Stimulated activated CD4-positive, alpha-beta T cell treated with anti-CD3 and anti-CD28 coated beads, Interleukin-2, amount 100 ng/mL, for 4 hours (primary cell): ENCODE results near the gene GFI1B.
"Not testable (repeated sequence)": the region's sequence is repeated elsewhere in the genome, so short reads cannot be mapped to it uniquely, and the experiment has no call there.

Source experiments
- DNase-seq: peaks from one replicate; pipeline ENCODE4 v3.0.0-alpha.2; 2020; ENCODE audit warnings: low read depth

Gene GFI1B

DNA sequence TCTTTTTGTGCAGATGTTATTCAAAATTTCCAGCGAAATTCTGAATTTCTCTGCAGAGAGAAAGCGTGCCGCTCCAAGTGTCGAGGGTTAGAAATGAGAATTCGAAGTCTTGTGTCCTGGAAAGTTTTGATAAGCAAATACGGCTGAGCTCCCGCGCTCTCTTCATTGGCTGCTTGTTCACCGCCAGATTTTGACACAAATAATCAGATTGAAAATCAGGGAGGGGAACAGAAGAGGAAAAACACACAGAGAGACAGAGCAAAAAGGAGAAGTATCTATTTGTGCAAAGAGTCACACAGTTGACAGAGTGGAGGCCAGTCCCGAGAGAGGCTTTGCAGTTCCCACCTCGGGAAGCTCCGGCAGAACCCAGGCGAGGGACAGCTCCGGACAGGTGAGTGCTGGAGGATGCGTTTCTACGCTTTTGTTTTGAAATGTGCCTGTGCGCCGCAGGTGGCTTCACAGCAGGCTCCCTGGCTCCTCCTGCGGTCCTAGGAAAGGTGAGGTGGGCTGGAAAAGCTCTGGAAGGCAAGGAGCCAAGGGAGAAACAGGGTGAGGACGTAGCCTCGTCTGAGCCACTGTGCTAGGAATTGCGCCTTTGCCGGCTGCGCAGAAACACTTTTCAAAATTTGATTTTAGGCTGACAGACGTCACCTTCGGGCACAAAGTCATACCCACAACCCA lies at the start of gene GFI1B:
Gene GFI1B (plus strand): TSS at position 244 of the 681 bp plus-strand sequence. CDS start 7,985 bp downstream, outside the sequence.
- DNase-seq, result no peak

DNA sequence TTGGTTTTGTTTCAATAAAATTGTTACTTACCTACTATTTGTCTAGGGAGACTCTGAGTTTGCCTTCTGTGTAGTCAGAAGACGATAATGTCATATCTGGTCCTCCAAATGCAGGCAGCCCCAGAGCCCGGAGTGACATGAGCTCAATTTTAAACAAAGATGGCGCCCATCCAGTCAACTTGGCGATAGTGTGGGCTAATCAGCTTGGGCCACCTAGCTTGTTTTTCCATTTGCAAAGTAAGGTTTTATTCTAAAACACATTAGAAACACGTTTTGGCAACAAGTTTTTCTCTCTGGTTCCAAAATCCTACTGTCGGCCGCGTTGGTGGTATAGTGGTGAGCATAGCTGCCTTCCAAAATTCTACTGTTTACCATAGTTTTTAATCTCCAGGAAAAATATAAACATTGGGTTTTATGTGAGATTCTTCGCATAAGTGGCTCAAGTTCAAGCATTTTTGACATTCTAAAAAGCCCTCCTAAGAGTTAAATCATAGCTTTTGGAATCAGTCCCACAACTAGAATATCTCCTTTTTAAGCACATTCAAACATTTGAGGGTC lies 47.2 kb upstream of the GFI1B start:
- DNase-seq, result no peak

DNA sequence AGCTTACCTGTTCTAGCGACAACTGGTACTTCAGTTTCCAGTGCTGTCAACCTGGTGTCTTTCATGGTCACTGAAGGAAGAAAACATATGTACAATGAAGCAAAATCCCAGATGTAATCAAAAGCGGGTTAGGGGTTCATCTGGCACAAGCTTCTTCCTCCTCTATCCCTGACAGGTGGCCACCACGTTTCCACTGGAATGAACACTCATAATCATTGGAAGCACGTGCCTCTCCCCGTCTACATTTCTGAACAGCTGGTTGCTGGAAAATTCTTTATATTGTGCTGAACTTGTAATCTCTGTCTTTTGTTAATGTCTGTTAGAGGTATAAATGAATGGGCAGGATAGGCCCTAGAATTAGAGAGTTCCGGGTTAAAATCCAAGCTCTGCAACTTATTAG lies 43.5 kb upstream of the GFI1B start:
- no peak for DNase-seq

DNA sequence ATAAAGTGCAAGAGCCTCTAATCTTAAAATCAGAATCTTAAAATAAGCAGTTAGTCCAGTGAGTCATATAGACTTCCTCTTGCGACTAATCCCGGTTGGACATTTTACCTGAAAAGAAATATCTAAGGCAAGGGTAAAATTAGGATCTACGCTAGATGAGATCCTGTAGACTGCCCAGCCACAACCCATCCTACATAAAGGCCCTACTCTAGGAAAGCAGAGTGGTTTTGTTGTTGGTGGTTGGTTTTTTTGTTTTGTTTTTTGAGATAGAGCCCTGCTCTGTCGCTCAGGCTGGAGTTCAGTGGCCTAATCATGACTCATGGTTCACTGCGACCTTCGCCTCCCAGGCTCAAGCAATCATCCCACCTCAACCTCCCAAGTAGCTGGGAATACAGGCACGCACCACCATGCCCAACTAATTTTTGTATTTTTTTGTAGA lies 41.0 kb upstream of the GFI1B start:
- DNase-seq, result no peak

DNA sequence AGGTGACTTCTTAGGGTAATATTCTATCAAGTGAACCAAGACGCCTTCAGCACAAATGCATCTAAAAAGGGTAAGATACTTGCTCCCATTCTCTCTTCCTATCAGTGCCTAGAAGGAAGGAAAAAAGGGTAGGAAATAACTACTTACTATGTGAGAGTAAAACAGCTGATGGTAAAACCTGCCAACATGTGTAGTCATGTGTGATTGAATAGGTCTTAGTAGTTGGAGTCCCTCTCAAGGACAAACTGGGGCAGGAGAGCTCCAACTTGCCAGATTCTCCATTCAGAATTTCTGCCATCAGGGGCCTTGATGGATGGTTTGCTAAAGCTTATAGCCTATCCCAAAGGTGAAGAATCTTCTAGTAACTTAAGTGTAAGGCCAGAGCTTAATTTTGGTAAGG lies 39.3 kb upstream of the GFI1B start:
- DNase-seq, result no peak

DNA sequence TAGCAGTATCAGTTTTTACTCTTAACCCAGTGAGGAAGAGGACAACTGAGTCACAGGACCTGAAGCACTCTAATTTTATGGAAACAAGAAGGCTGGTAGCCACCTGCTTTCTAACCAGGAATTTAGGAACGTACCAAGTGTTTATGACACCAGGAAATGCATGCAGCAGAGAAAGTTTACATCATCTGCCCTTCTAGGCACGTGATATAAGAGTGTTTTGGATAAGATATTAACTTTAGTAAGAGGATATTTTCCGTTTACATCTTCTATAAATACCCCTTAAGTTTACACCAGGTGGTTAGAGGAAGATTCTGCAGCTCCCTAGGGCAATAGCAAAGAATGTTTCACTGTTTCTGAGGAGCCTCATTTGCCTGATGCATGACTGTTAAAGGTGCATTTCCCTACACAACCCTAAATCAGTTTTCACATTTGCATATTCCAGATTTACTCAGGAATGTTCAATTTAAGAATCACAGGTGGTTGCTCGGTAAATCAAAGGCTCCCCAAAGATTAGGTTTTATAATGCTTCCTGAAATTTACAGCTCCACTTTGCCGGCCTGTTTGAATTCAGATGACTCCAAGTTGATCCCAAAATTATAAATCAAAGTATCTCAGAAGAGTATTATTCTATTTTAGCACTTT lies 35.8 kb upstream of the GFI1B start:
- DNase-seq, result no peak

DNA sequence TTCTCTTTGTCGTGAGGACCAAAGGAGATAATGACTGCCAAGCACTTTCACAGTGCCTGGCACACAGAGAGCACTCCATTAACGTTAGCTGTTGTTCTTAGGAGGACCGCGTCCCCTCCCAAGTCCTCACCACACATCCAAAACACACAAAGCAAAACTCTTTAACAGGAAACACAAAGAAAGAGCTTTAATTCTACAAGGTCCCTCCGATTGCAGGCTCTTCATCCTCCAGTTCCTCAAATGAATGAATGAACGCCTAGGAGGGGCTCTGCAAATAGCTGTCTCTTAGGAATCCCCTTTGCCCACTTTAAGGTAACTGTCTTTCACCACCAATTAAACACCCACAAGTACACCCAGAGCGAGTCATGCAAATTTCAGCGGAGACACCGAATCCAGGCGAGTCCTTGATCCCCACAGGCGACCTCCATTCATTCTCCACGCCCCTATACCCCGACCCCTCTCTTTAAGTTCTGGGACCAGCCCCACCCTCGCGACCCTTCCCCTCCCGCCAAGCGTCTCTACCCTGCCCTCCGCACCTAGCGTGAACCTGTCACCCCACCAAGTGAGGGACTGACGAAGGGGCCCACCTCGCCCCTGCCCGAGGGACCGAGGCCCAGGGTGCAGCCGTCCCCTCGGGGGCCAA lies 34.7 kb upstream of the GFI1B start:
- no peak for DNase-seq

DNA sequence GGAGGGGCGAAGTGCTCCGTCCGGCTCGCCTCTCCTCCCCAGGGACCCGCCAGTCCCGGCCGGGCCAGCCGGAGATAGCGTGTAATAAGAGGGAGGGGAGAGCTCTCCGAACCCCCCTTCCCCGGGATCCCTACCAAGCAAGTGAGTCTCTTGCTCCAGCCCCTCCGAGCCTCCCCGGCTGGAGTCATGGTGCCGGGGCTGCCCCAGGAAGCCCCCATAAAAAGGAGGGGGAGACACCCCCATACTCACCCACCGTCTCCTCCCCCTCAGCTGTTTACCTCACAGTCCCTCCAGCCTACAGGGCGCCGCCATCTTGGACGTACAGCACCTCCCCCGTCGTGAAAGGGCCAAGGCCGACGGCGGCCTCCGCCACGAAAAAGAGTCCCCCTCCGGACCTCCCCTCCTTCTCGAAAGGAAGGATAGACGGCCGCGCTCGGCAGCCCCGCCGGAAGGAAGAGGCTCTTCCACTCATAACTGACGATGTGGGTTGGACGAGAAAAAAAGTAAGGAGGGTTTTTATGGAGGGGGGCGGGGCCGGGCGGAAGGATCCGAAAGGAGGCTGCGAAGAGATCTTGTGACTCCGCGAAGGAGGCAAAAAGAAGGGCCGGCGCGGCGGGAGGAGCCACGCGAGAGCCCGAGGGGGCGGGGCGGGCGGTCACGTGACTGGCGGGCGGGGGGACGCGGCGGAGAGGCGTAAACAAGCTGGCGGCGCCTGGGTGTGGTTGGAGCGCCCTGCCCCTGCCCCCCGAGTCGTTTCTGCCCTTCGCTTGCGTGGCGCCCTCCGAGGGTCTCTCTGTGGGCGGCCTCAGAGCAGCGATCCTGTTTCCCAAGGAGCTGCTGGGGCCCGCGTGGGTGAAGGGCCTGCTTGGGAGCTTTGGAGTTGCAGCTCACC lies 34.0 kb upstream of the GFI1B start, which contains the start of gene TSC1:
Gene TSC1 (minus strand): TSS at position 323 of the 892 bp plus-strand sequence. CDS start 15,744 bp downstream, outside the sequence.
- peak; percentile 96 for DNase-seq

DNA sequence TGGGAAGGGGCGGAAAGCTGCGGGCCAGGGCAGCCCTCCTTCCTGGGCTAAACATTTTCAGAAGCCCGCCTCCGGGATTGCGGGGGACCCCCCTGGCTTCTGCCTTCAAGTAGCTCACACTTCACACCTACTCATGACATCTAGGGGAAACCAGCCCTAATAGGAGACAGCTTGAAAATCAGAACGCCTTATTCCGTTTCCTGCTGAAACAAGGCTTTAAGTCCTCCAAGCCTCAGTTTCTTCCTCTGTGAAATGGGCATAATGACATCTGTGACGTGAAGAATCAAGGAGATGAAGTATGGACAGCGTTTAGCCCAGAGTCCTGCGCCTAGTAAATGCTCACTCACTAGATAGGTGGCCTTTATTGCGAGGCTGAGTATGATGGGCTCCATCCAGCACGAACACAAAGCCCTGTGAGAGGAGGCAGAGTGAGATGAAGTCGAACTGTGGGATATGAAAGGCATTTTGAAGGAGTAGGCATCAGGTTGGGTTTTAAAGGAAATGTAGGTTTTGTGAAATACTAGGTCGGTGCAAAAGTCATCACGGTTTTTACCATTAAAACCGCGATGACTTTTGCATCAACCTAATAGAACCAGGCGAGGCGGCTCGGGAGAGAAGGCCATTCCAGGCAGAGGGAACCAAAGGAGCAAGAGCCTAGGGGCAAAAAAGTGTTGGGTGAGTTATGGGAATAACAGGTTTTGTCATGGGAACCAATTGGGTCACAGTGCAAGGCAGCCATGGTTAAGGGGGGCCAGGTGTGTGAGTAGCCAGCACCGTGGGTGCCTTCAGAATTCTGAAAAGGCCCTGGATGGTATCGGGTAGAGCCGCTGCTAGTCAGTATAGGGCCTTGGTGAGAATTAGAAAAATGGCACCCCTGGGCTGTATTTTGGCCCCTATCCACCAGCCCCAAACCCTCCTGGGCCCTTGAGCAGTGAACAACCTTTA lies 33.0 kb upstream of the GFI1B start:
- no peak for DNase-seq

DNA sequence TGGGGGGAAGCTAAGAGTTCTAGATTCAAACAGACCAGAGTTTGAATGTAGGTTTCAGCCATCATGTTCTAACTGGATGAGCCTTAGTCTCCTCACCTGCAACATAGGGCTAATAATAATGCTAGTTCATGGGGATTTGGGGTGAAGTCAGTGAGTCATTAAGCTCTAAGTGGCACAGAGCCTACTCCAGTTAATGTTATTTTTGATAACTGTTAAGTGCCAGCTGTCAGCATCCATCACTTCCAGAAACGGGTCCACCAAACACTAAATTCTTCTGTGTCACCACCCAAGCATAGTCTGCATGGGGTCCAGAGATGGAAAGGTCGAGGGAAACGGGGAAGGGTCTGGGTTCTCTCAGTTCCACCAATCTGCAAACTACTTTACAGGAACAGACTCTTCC lies 32.3 kb upstream of the GFI1B start:
- DNase-seq, result no peak

DNA sequence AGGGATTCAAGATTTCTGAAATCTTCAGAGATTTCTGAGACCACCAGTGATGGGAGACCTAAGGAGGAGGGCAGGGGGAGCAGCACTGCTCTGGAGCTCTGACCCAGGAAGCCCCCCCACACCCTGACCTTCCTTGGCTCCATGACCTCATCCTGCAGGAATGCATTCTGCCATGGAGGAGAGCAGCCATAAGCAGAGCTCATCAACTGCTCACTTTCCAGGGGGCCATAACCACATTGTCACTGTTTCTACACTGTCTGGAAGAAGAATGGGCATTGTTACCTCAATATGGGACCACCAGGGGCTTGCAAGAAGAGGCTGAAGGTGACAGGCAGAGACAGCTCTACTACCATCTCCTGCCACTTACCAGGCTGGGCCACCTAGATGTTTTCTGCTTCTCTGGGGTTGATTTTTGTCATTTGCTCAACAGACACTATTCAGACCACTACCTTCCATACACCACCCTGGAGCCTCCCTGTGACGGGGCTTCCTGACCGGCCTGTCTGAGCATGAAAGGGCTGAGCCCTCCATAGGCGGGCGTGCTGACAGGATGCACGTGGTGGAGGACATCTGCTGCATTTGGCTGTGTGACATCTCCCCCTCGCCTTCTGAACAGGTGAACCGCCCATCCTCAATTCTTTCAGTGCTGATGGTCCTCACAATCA lies 31.7 kb upstream of the GFI1B start:
- no peak for DNase-seq

DNA sequence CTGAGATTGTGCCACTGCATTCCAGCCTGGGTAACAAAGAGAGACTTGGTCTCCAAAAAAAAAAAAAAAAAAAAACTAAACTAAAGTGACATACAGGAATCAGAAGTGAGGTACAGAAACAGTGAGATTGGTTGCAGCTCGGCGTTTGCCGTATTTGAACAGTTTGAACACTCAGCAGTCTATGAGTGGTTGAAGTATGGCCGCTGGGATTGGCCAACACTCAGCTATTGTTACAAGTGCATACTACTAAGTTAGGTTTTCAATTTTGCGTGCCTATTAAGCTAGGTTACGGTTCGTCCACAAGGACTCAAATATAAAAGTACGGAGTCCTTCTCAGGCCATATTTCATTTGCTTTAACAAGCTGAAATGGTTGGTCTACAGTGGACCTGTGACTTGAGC lies 30.7 kb upstream of the GFI1B start:
- DNase-seq, result no peak

DNA sequence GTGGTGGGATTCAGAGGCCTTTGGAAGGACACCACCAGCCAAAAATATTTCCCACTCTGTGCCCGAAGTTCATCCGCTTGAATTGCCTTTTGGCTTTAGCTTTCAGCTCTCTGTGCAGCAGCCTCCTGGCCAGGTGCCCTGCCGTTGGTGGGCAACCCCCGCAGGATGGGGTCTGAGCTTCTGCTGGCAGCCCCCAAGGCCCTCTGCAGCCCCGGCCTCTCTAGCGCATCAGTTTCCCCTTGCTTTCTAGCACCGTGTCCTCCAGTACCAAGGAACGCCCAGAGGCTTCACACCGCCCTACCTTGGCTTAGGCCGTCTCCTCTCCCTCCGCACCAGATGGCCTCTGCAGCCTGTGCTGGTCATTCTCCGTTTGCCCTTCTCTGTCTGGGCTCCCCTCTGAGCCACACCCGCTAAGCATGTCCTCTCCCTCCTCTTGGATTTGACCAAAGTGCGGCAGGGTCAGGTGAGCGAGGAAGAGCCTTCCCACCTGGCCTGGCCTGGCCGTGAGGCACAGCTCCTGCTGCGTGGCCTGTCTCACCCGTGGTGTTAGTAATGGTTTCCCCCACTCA lies 29.9 kb upstream of the GFI1B start:
- DNase-seq, result no peak

DNA sequence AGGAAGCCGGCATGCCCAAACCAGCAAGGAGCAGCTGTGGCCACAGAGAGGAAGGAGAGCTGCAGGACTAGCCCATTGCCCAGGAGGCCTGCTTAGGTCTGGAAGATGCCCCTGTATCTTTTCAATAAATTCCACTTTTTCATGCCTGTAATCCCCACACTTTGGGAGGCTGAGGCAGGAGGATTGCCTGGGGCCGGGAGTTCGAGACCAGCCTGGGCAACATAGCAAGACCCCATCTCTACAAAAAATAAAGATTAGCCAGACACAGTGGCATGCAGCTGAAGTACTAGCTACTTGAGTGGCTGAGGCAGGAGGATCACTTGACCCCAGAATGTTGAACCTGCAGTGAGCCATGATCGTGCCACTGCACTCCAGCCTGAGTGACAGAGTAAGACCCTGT lies 28.8 kb upstream of the GFI1B start:
- no peak for DNase-seq

DNA sequence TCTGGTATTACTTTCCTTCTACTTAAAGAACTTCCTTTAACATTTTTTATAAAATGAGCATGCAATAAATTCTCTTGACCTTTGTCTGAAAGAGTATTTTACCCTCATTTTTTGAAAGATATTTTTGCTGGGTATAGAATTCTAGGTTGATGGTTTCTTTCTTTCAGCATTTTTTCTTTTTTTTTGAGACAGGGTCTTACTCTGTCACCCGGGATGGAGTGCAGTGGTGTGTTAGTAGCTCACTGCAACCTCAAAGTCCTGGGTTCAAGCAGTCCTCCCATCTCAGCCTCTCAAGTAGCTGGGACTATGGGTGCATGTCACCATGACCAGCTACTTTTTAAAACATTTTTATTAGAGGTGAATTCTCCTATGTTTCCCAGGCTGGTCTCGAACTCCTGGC lies 23.4 kb upstream of the GFI1B start:
- no peak for DNase-seq

DNA sequence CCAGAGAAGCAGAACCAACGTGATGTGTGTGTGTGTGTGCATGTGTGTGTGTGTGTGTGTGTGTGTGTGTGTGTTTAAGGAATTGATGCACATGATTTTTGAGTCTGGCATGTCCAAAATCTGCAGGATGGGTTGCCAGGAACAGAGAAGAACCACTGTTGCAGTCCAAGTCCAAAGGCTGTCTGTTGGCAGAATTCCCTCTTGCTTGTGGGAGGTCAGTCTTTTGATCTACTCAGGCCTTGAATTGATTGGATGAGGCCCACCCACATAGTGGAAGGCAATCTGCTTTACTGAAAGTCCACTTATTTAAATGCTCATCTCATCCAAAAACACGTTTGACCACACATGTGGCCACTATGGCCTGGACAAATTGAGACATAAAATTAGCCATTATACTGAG lies 22.7 kb upstream of the GFI1B start:
- no peak for DNase-seq

DNA sequence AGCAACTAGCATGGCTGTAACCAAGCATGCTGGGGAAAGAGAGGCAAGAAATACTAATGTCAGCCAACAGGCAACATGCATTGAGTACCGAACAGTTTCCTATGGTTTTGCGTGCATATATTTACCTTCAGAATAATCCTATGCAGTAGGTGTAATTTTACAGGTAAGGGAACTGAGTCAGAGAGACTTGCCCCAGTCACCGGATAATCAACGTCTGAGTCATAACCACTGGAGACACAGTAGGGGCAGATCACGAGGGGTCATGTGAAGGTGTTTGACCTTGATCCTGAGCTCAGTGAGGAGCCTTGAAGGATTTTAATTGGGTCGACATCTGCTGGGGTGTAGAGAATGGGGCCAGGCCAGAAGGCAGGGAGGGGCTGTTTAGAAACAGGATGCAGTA lies 20.7 kb upstream of the GFI1B start:
- DNase-seq, result no peak

DNA sequence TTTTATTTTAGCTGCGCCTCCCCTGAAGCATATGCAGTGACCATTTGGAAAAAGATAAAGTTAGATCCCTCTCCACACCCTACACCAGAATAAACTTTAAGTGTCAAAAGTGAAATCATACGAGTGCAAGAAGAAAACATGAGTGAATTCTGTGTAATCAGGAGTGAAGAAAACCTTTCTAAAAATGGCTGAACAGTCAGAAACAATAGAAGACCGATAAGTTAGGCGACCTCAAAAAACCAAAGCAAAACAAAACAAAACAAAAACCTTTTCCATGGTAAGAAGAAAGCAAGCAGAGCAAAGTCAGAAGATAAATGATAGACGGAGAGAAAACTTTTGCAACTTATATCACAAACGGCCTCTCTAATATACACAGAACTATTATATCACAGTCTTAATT lies 17.5 kb upstream of the GFI1B start:
- no peak for DNase-seq

DNA sequence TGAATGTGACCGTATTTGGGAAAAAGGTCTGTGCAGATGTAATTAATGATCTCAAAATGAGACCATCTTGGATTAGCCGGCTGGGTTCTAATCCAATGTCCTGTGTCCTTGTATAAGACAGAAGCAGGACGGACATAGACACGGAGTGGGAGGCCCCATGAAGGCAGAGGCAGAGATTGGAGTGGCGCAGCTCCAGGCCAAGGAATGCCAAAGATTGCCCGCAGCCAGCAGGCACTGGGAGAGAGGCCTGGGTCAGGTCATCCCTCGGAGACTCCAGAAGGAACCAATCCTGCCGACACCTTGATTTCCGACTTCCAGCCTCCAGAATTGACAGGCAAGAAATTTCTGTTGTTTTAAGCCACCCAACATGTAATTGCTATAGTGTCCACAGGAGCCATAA lies 13.0 kb upstream of the GFI1B start:
- DNase-seq, result no peak

DNA sequence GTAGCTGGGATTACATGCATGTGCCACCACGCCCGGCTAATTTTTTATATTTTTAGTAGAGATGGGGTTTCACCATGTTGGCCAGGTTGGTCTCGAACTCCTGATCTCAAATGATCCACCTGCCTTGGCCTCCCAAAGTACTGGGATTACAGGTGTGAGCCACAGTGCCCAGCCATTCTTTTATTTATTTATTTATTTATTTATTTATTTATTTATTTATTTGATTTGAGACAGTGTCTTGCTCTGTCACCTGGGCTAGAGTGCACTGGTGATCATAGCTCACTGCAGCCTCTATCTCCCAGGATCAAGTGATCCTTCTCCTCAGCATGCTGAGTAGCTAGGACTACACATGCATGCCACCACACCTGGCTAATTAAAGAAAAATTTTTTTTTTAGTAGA lies 10.6 kb upstream of the GFI1B start:
- not testable (repeated sequence) for DNase-seq
